EL (cell line): ENCODE measurements around the gene NGLY1.
A peak's percentile ranks its signal among the peaks of the same experiment; 100 is the strongest.

ENCODE experiments used
- DNase-seq: peaks from one replicate; pipeline ENCODE4 v3.0.0-alpha.2; 2016

NGLY1 gene

GRCh38 chr3:25707268-25707926 lies 75.8 kb downstream of the NGLY1 start:
- no peak for DNase-seq

GRCh38 chr3:25706213-25706612 lies 77.0 kb downstream of the NGLY1 start:
- DNase-seq, result no peak

GRCh38 chr3:25697553-25697952 lies 85.7 kb downstream of the NGLY1 start:
- DNase-seq, result no peak

GRCh38 chr3:25695731-25696420 lies 87.4 kb downstream of the NGLY1 start:
- no peak for DNase-seq

- DNase-seq, result no peak
Measured at GRCh38 chr3:25693238-25693637, 90.0 kb downstream of the NGLY1 start.

GRCh38 chr3:25692341-25692740 lies 90.9 kb downstream of the NGLY1 start:
- DNase-seq, result no peak

GRCh38 chr3:25690768-25691533 lies 92.3 kb downstream of the NGLY1 start:
- no peak for DNase-seq

GRCh38 chr3:25689226-25689625 lies 94.0 kb downstream of the NGLY1 start:
- DNase-seq, result peak; percentile 54

- no peak for DNase-seq
Measured at GRCh38 chr3:25687742-25688141, 95.5 kb downstream of the NGLY1 start.

- no peak for DNase-seq
Measured at GRCh38 chr3:25686766-25687165, 96.5 kb downstream of the NGLY1 start.

- DNase-seq, result no peak
Measured at GRCh38 chr3:25683882-25684281, 99.4 kb downstream of the NGLY1 start.

- no peak for DNase-seq
Measured at GRCh38 chr3:25683410-25683809, 99.8 kb downstream of the NGLY1 start.

- DNase-seq, result no peak
Measured at GRCh38 chr3:25679642-25680302, 103.5 kb downstream of the NGLY1 start.

- no peak for DNase-seq
Measured at GRCh38 chr3:25679166-25679565, 104.1 kb downstream of the NGLY1 start.

GRCh38 chr3:25678581-25678980 lies 104.7 kb downstream of the NGLY1 start:
- DNase-seq, result peak; percentile 22

GRCh38 chr3:25677121-25677520 lies 106.1 kb downstream of the NGLY1 start:
- no peak for DNase-seq

- DNase-seq, result no peak
Measured at GRCh38 chr3:25674670-25675069, 108.6 kb downstream of the NGLY1 start.

GRCh38 chr3:25673738-25674298 lies 109.4 kb downstream of the NGLY1 start:
- no peak for DNase-seq
